HCT116 (cell line): ENCODE data around the gene IL1RL1. TPM values are rescaled to one million over a fixed set of nuclear protein-coding genes. Genes with fewer than 3 reads are reported as not detected.

Source experiments
- ATAC-seq: fragments of 200-7000 bp; cut with Tn5 transposase; 2 replicates; pipeline ENCODE4 v1.9.1; 2020; ENCODE audit warnings: mild to moderate bottlenecking, moderate library complexity
- BruUV-seq: library from RNA; stranded (reverse); fragments of 400-500 nt; replicated peaks from 2 replicates; lab custom pipeline; 2021; lab: Mats Ljungman, UMichigan
- CTCF ChIA-PET: fragments of 300-600 bp; sonication (Branson Sonifier 250); formaldehyde crosslinking; loops from one replicate; lab custom pipeline; 2021; ENCODE audit warnings: antibody characterized with exemption; lab: Charles Lee
- POLR2A ChIA-PET: fragments of 300-600, 350-600 bp; sonication (Branson Sonifier 250); formaldehyde crosslinking; loops from one replicate; lab custom pipeline; 2021; ENCODE audit warnings: antibody characterized with exemption; lab: Charles Lee
- RAD21 ChIA-PET, 2 experiments: fragments of 300-600 bp; sonication (Branson Sonifier 250); formaldehyde crosslinking; loops; one replicate each; lab custom pipeline; 2023; ENCODE audit warnings: low total read pairs in 2 of 2; ENCODE audit not compliant: uncharacterized antibody in 2 of 2, unreplicated experiment in 2 of 2, low non-redundant PET in 1 of 2; lab: Charles Lee
- DNase-seq: peaks from one replicate; pipeline ENCODE4 v3.0.0-alpha.2; 2010; ENCODE audit warnings: low read depth, low spot score
- H2AFZ ChIP-seq: fragments of 200-600 bp; shearing (Covaris generic), sonication (generic); 2 replicates; pipeline ENCODE4 v1.6.1; 2017; ENCODE audit warnings: low read depth, mixed run types, mixed read lengths, antibody characterized with exemption, low read length; ENCODE audit not compliant: poor library complexity, severe bottlenecking
- H3K27ac ChIP-seq: 2 replicates; pipeline ENCODE4 v1.5.1; 2012; ENCODE audit warnings: low read depth, low read length
- H3K27me3 ChIP-seq: fragments of 200-600 bp; sonication (generic); 2 replicates; pipeline ENCODE4 v1.6.1; 2016; ENCODE audit warnings: mixed run types, low read length, mixed read lengths; ENCODE audit not compliant: insufficient read depth
- H3K36me3 ChIP-seq, 2 experiments: fragments of 200-500 bp in 1 of 2; fragments of 200-600 bp in 1 of 2; sonication (Bioruptor generic) in 1 of 2; sonication (generic) in 1 of 2; 2 replicates each; pipeline versions ENCODE4 v1.5.1 to v1.6.1; 2014 to 2016; ENCODE audit warnings: low read length in 2 of 2, inconsistent platforms in 1 of 2, mixed read lengths in 1 of 2, mixed run types in 1 of 2; ENCODE audit not compliant: insufficient read depth in 2 of 2, control insufficient read depth in 1 of 2
- H3K4me1 ChIP-seq, 2 experiments: fragments of 200-600 bp in 1 of 2; sonication (generic) in 1 of 2; 2 replicates each; pipeline versions ENCODE4 v1.5.1 to v1.6.1; 2012 to 2017; ENCODE audit warnings: low read length in 2 of 2, inconsistent platforms in 1 of 2, mild to moderate bottlenecking in 1 of 2, mixed read lengths in 1 of 2, mixed run types in 1 of 2, moderate library complexity in 1 of 2; ENCODE audit not compliant: insufficient read depth in 2 of 2, control insufficient read depth in 1 of 2
- H3K4me2 ChIP-seq: fragments of 200-600 bp; sonication (generic); 2 replicates; pipeline ENCODE4 v1.6.1; 2017; ENCODE audit warnings: mixed run types, low read length, mixed read lengths
- H3K4me3 ChIP-seq, 2 experiments: fragments of 200-600 bp in 1 of 2; sonication (generic) in 1 of 2; replicated peaks in 1 of 2; 2 replicates each; pipeline ENCODE4 v1.5.1; 2011 to 2016; ENCODE audit warnings: low read length in 2 of 2, control low read depth in 1 of 2, low read depth in 1 of 2, mild to moderate bottlenecking in 1 of 2, mixed read lengths in 1 of 2, mixed run types in 1 of 2
- H3K79me2 ChIP-seq: fragments of 200-600 bp; sonication (generic); 2 replicates; pipeline ENCODE4 v1.6.1; 2017; ENCODE audit warnings: mild to moderate bottlenecking, mixed run types, low read length, moderate library complexity, mixed read lengths; ENCODE audit not compliant: insufficient read depth
- H3K9ac ChIP-seq: fragments of 200-600 bp; sonication (generic); 2 replicates; pipeline ENCODE4 v1.6.1; 2016; ENCODE audit warnings: low read length, mixed read lengths
- H3K9me2 ChIP-seq: fragments of 200-600 bp; sonication (generic), shearing (Covaris generic); 2 replicates; pipeline ENCODE4 v1.6.1; 2017; ENCODE audit warnings: mixed run types, mild to moderate bottlenecking, moderate library complexity; ENCODE audit not compliant: insufficient read depth
- H3K9me3 ChIP-seq, 2 experiments: fragments of 200-500 bp in 1 of 2; fragments of 200-600 bp in 1 of 2; sonication (Bioruptor generic) in 1 of 2; sonication (generic) in 1 of 2; 2 replicates each; pipeline ENCODE4 v1.6.1; 2014 to 2017; ENCODE audit warnings: low read length in 2 of 2, mixed read lengths in 2 of 2, inconsistent platforms in 1 of 2, low read depth in 1 of 2, mild to moderate bottlenecking in 1 of 2, mixed run types in 1 of 2, moderate library complexity in 1 of 2; ENCODE audit not compliant: control insufficient read depth in 1 of 2, insufficient read depth in 1 of 2
- H4K20me1 ChIP-seq: fragments of 200-600 bp; sonication (generic), shearing (Covaris generic); 2 replicates; pipeline ENCODE4 v1.6.1; 2017; ENCODE audit warnings: mixed run types, mild to moderate bottlenecking, moderate library complexity; ENCODE audit not compliant: insufficient read depth
- ATF3 ChIP-seq: IDR thresholded peaks from 2 replicates; pipeline ENCODE4 v1.6.1; 2012
- CBX3 ChIP-seq: IDR thresholded peaks from 2 replicates; pipeline ENCODE4 v1.6.1; 2012; ENCODE audit warnings: low read depth
- CTCF ChIP-seq, 3 experiments: fragments of 200-600 bp in 1 of 3; sonication (generic) in 1 of 3; IDR thresholded peaks in 2 of 3; conservative IDR thresholded peaks in 1 of 3; 2 replicates each; pipeline ENCODE4 v1.5.1; 2012 to 2017; ENCODE audit warnings: low read depth in 2 of 3, low read length in 2 of 3, antibody characterized with exemption in 1 of 3, borderline replicate concordance in 1 of 3, control low read depth in 1 of 3, mild to moderate bottlenecking in 1 of 3, mixed read lengths in 1 of 3, mixed run types in 1 of 3, moderate library complexity in 1 of 3; ENCODE audit not compliant: insufficient read depth in 1 of 3
- EGR1 ChIP-seq: IDR thresholded peaks from 2 replicates; pipeline ENCODE4 v1.6.1; 2012; ENCODE audit warnings: low read depth
- ELF1 ChIP-seq: IDR thresholded peaks from 2 replicates; pipeline ENCODE4 v1.6.1; 2012; ENCODE audit warnings: low read depth, borderline replicate concordance
- EZH2 ChIP-seq: fragments of 200-600 bp; sonication (generic); IDR thresholded peaks from 2 replicates; pipeline ENCODE4 v1.6.1; 2017; ENCODE audit warnings: antibody characterized with exemption, mixed run types
- EZH2phosphoT487 ChIP-seq: fragments of 200-600 bp; IDR thresholded peaks from 2 replicates; pipeline ENCODE4 v1.6.1; 2018; ENCODE audit warnings: antibody characterized with exemption, borderline replicate concordance
- JUND ChIP-seq: IDR thresholded peaks from 2 replicates; pipeline ENCODE4 v1.6.1; 2012
- MAX ChIP-seq: IDR thresholded peaks from 2 replicates; pipeline ENCODE4 v1.6.1; 2012
- POLR2A ChIP-seq: IDR thresholded peaks from 2 replicates; pipeline ENCODE4 v1.7.0; 2011; ENCODE audit warnings: borderline replicate concordance; ENCODE audit not compliant: insufficient read depth, insufficient read length; ENCODE audit errors: extremely low read depth
- POLR2AphosphoS5 ChIP-seq: IDR thresholded peaks from 2 replicates; pipeline ENCODE4 v1.6.1; 2011; ENCODE audit warnings: mild to moderate bottlenecking, low read depth, low read length, moderate library complexity
- RAD21 ChIP-seq: IDR thresholded peaks from 2 replicates; pipeline ENCODE4 v1.6.1; 2012; ENCODE audit warnings: low read depth, mild to moderate bottlenecking
- SIN3A ChIP-seq: IDR thresholded peaks from 2 replicates; pipeline ENCODE4 v1.6.1; 2012; ENCODE audit warnings: low read depth
- ZFX ChIP-seq: fragments of 450-650 bp; IDR thresholded peaks from 2 replicates; pipeline ENCODE4 v1.6.1; 2017
- ZNF274 ChIP-seq: fragments of 200-500 bp; sonication (Bioruptor generic); IDR thresholded peaks from 2 replicates; pipeline ENCODE4 v1.6.1; 2014; ENCODE audit warnings: mild to moderate bottlenecking, low read depth, low read length, inconsistent platforms
- intact Hi-C: fragments of 100-400 bp; cut with micrococcal nuclease; formaldehyde crosslinking; loops from 2 replicates; pipeline ENCODE4 v1.10.0; 2022
- total RNA-seq: library from RNA; stranded (reverse); gene quantifications from one replicate; pipeline ENCODE4 v1.2.1, GENCODE V29; 2021; ENCODE audit not compliant: unreplicated experiment

Gene IL1RL1
- total RNA-seq, 1 experiment from 2014 or later, result not detected

- Histone ChIP-seq H4K20me1 (no peaks in the 10 kb centered on the region), H3K4me1 (no peaks in the 10 kb centered on the region), H3K9me2 (no peaks in the 10 kb centered on the region), H3K4me2 (no peak overlapping the region), H3K4me3 (no peak overlapping the region), H3K9me3 (no peaks in the 10 kb centered on the region), H3K9ac (no peak overlapping the region), H2AFZ (no peak overlapping the region), H3K27me3 (no peaks in the 10 kb centered on the region), H3K27ac (no peak overlapping the region), H3K79me2 (no peaks in the 10 kb centered on the region), H3K36me3 (no peaks in the 10 kb centered on the region)
- intact Hi-C loops, result no loop called here
- ChIA-PET POLR2A (no interaction called here), CTCF (no interaction called here), RAD21 (no interaction called here)
- BruUV-seq, result no TSS peak
- no peak for ATAC-seq
- no peak for DNase-seq
- TF ChIP-seq EZH2, result no peak
- no peak for TF ChIP-seq SIN3A
- TF ChIP-seq ZFX, result no peak
- no peak for TF ChIP-seq ATF3
- TF ChIP-seq CTCF (IDR thresholded peaks at IDR 0.05 in 2 of 3, conservative IDR thresholded peaks at IDR 0.05 in 1 of 3; ENCODE audit: borderline replicate concordance in 1 of 3, insufficient read depth in 1 of 3, low read depth in 2 of 3, low read length in 2 of 3), result no peak
- no peak for TF ChIP-seq EGR1
- no peak for TF ChIP-seq RAD21
- no peak for TF ChIP-seq CBX3
- no peak for TF ChIP-seq EZH2phosphoT487
- TF ChIP-seq POLR2A, result no peak
- no peak for TF ChIP-seq POLR2AphosphoS5
- TF ChIP-seq JUND, result no peak
- no peak for TF ChIP-seq ELF1
- no peak for TF ChIP-seq ZNF274
- no peak for TF ChIP-seq MAX
These were observed 26.4 kb downstream of the IL1RL1 start for GRCh38 chr2:102337481-102338386.
